WI38 (cell line): ENCODE measurements around the gene UBE2J1.

Source experiments
- H3K4me3 ChIP-seq: 2 replicates; pipeline ENCODE4 v1.5.1; 2011; ENCODE audit warnings: low read depth, mild to moderate bottlenecking, control low read depth, low read length
- CTCF ChIP-seq: IDR thresholded peaks from 2 replicates; pipeline ENCODE4 v1.5.1; 2012; ENCODE audit warnings: low read depth, mild to moderate bottlenecking, control low read depth, low read length

The UBE2J1 gene

GRCh38 chr6:89361171-89361570, 8.6 kb upstream of the UBE2J1 start:
- TF ChIP-seq CTCF: no peak
- no peak overlapping the region for H3K4me3 ChIP-seq

GRCh38 chr6:89360415-89360999, 8.0 kb upstream of the UBE2J1 start:
- H3K4me3 ChIP-seq: no peak overlapping the region
- no peak for TF ChIP-seq CTCF

- TF ChIP-seq CTCF: no peak
- H3K4me3 ChIP-seq: no peak overlapping the region
These were observed 7.0 kb upstream of the UBE2J1 start for GRCh38 chr6:89359561-89359960.

- TF ChIP-seq CTCF: no peak
- H3K4me3 ChIP-seq: no peak overlapping the region
These were observed 4.9 kb upstream of the UBE2J1 start for GRCh38 chr6:89357390-89357789.

GRCh38 chr6:89356642-89357170, 4.2 kb upstream of the UBE2J1 start:
- H3K4me3 ChIP-seq: no peak overlapping the region
- no peak for TF ChIP-seq CTCF

- no peak for TF ChIP-seq CTCF
- H3K4me3 ChIP-seq: no peak overlapping the region
These were observed 3.1 kb upstream of the UBE2J1 start for GRCh38 chr6:89355511-89356194.

GRCh38 chr6:89353702-89354392, 1.3 kb upstream of the UBE2J1 start:
- H3K4me3 ChIP-seq: no peak overlapping the region
- no peak for TF ChIP-seq CTCF
